ENCODE data around the gene PRKCSH.
"Not testable (repeated sequence)": the region's sequence is repeated elsewhere in the genome, so short reads cannot be mapped to it uniquely, and the experiment has no call there.

Gene PRKCSH

GRCh38 chr19:11420429-11421370 lies 14.7 kb upstream of the PRKCSH start:
- no peak for DNase-seq (ENCODE audit: low read depth)

GRCh38 chr19:11421371-11422098 lies 13.9 kb upstream of the PRKCSH start:
- DNase-seq (ENCODE audit: low read depth) = no peak

GRCh38 chr19:11422163-11423065 lies 13.0 kb upstream of the PRKCSH start:
- peak; percentile 18 for DNase-seq (ENCODE audit: low read depth)

GRCh38 chr19:11423164-11423790 lies 12.2 kb upstream of the PRKCSH start:
- DNase-seq (ENCODE audit: low read depth) = no peak

GRCh38 chr19:11423791-11424181 lies 11.6 kb upstream of the PRKCSH start:
- no peak for DNase-seq (ENCODE audit: low read depth)

GRCh38 chr19:11425719-11426457 lies 9.5 kb upstream of the PRKCSH start:
- DNase-seq (ENCODE audit: low read depth) = no peak

- DNase-seq (ENCODE audit: low read depth) = no peak
Observed at GRCh38 chr19:11426656-11427055, 8.8 kb upstream of the PRKCSH start.

- not testable (repeated sequence) for DNase-seq (ENCODE audit: low read depth)
Observed at GRCh38 chr19:11433526-11433925, 1.9 kb upstream of the PRKCSH start.

- DNase-seq (ENCODE audit: low read depth) = no peak
Observed at GRCh38 chr19:11434703-11435056, 755 bp upstream of the PRKCSH start.

- DNase-seq (ENCODE audit: low read depth) = no peak
Observed at GRCh38 chr19:11435833-11436313, 438 bp downstream of the PRKCSH start.

GRCh38 chr19:11437955-11438354 lies 2.5 kb downstream of the PRKCSH start:
- DNase-seq (ENCODE audit: low read depth) = no peak

GRCh38 chr19:11444059-11444458 lies 8.6 kb downstream of the PRKCSH start:
- DNase-seq (ENCODE audit: low read depth) = no peak

- no peak for DNase-seq (ENCODE audit: low read depth)
Observed at GRCh38 chr19:11445141-11445540, 9.7 kb downstream of the PRKCSH start.

- no peak for DNase-seq (ENCODE audit: low read depth)
Observed at GRCh38 chr19:11446271-11446651, 10.8 kb downstream of the PRKCSH start.

GRCh38 chr19:11446652-11447301 lies 11.3 kb downstream of the PRKCSH start:
- peak; percentile 38 for DNase-seq (ENCODE audit: low read depth)

GRCh38 chr19:11447347-11448262 lies 12.2 kb downstream of the PRKCSH start:
- no peak for DNase-seq (ENCODE audit: low read depth)

- DNase-seq (ENCODE audit: low read depth) = no peak
Observed at GRCh38 chr19:11448410-11448809, 13.0 kb downstream of the PRKCSH start.

- DNase-seq (ENCODE audit: low read depth) = no peak
Observed at GRCh38 chr19:11448923-11449554, 13.6 kb downstream of the PRKCSH start.
